ENCODE data around the gene MYCBPAP. TPM values are rescaled to one million over a fixed set of nuclear protein-coding genes. Genes with fewer than 3 reads are reported as not detected.

Gene MYCBPAP
- total RNA-seq, 1 donor from 2014 or later, result 2.0 TPM

DNA sequence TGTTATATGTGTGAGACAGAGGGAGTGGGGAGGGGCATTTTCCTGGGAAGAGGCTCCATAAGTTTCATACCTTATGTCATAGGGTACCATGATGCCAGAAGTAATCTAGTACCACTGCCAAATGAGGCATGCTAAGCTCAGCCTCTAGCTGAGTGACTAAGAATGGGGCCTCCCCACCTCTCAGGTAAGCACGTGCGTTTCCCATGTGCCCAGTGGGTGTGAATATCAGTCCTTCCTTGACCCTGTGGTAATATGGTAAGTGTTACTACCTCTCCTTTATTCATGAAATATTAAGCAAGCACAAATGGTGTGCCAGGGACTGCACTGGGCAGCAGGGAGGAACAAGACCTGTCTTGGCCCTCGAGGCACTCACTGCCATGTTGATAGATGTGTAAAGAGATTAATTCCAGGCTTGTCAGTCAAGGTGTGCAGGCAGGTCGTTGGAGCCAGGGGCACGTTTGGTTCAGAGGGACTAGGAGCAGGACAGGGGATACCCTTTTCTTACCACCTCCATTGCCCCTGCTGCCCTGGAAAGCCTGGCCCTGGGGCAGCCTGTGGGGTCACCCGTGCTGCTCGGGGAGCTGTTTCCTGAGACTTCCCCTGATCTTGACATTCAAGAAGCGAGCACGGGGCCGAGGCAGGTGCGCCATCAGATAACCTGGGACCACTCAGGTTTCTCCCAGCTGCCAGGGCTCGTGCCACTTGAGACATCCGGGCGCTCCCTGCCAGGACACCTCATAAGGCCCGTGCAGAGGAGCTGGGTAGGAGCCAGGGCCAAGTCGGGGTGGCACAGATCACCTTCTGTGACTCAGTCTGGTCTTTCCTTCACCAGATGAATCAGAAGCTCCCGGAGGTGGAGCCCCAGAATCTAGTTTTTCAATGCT is 20.8 kb upstream of the MYCBPAP start:
- no peak for DNase-seq

DNA sequence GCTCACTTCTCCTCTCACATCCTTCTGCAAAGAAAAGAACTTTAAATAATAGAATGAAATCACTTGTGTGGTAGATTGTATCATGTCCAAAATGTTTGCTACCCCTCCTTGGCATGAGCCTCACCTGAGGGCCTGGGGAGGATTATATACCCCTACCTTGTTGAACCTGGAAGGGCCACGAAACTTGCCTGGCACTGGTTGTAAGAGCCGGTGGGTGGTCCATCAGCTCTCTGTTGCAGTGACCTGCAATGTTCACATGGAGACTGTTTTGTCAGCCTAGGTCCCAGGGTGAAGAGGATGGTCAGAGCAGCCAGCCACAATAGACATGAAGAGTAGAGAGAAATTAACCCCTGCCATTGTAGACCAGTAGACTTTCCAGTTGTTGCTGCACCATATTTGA is 19.4 kb upstream of the MYCBPAP start:
- no peak for DNase-seq

GRCh38 chr17:50491505-50491904 is 16.7 kb upstream of the MYCBPAP start:
- DNase-seq, result no peak

GRCh38 chr17:50492214-50492613 is 16.0 kb upstream of the MYCBPAP start:
- no peak for DNase-seq

DNA sequence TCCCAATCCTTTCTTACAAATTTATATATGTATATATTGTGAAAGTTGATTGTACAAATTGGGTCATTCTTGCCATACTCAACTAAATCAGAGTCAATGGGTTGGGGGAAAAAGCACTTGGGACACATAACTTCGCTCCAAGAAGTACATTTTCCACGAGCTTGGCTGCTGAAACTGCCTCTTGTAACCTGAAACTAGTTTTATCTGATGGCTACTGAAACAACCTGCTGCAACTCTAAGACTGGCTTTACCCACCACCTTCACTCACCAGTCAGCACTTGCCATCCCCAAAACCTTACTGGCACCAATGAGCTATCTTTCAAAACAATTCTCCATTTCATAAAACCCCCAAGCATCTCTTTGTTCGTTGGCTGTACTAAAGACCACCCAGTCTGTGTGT is 14.5 kb upstream of the MYCBPAP start:
- DNase-seq, result no peak

DNA sequence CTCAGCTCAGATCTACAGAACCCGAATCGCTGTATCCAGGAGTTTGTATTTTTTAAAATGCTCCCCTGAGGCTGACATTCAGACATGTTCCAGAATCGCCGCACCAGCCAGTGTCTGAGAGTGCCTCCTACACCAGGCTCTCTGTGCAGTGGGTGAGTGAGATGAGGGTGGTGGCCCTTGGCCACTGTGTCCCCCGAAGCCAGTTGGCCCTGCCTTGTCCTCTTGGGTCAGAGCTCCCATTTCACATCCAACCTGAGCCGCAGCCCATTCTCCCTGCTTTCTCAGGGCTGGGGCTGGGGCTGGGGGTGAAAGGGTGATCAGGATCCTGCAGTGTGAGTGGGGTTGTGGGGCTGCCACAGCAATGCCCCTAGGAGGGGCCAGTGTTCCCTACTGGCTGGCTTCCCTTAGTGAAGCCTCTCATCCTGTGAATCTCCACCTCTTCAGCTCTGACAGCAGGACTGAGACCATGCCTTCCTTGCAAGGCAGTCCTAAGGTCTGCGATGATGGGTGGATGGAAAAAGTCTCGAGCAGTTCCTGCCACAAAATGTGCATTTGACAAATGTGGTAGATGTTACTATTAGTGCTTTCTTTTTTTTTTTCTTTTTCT is 12.9 kb upstream of the MYCBPAP start:
- DNase-seq, result no peak

- no peak for DNase-seq
Observed at GRCh38 chr17:50495918-50496317, 12.3 kb upstream of the MYCBPAP start.

- DNase-seq, result no peak
Observed at GRCh38 chr17:50498021-50498874, 10.0 kb upstream of the MYCBPAP start.

DNA sequence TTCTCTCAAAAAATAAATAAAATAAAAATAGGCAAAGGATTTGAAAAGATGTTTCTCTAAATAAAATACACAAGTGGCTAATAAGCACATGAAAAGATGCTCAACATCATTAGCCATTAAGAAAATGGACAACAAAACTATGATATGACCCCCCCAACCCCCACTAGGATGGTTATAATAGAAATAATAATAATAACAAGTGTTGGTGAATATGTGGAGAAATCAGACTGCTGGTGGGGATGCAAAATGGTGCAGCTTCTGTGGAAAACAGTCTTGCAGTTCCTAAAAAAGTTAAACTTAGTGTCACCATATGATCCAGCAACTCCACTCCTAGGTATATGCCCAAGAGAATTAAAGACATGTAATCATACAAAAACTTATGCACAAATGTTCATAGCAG is 9.0 kb upstream of the MYCBPAP start:
- DNase-seq, result no peak

DNA sequence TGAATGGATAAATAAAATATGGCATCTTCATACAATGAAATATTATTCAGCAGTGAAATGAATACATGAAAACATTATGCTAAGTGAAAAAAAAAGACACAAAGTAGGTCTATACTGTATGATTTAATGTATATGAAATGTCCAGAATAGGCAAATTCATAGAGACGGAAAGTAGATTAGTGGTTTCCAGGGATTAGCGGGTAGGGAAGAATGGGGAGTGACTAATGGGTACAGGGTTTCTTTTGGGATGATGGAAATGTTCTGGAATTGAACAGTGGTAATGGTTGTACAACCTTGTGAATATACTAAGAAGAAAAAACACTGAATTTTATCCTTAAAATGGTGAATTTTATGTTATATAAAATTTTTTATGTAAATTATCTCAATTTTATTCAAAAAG is 8.5 kb upstream of the MYCBPAP start:
- DNase-seq, result no peak

GRCh38 chr17:50501054-50501453 is 7.2 kb upstream of the MYCBPAP start:
- no peak for DNase-seq

- DNase-seq, result no peak
Observed at GRCh38 chr17:50502301-50502990, 5.8 kb upstream of the MYCBPAP start.

DNA sequence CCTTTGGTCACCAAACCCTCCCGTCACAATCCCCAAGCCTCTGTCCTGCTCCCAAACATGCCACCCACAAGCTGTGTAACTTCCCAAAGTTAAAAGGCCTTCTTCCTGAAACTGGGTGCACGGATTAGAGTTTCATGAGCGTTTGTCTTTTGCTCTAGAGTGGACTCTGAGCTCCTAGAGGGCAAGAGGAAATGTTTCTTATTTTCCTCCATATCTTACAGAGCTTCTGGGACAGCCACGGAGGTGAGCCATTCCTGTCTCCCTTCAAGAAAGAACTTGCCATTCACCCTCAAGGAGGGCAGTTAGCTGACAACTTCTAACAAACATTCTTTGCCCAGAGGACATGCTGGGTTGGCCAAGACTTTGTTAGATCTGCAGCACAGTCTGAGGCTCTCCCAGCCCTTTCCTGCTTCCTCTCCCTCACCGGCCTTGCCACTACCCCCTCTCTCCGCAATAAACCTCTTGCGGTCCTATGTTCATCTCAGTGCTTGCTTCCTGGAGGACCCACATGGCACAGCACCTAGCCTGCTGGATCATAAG is 2.6 kb upstream of the MYCBPAP start:
- DNase-seq, result no peak

DNA sequence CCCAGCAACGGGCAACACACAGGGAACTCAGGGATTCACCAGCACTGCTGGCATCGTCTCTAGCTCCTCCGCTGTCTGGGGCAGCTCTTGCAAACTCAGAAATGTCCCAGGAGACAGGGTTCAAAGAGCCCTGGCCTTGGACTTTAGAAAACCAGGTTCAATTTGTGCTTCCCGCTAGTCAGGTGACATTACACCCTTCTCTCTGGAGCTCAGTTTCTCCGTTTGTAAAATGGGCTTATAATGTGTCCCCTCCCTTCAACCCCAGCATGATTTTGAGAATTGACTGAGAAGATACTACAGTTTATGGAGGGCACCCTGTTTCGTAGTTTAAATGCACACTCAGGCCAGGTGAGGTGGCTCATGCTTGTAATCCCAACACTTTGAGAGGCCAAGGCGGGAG is 1.9 kb upstream of the MYCBPAP start:
- no peak for DNase-seq

DNA sequence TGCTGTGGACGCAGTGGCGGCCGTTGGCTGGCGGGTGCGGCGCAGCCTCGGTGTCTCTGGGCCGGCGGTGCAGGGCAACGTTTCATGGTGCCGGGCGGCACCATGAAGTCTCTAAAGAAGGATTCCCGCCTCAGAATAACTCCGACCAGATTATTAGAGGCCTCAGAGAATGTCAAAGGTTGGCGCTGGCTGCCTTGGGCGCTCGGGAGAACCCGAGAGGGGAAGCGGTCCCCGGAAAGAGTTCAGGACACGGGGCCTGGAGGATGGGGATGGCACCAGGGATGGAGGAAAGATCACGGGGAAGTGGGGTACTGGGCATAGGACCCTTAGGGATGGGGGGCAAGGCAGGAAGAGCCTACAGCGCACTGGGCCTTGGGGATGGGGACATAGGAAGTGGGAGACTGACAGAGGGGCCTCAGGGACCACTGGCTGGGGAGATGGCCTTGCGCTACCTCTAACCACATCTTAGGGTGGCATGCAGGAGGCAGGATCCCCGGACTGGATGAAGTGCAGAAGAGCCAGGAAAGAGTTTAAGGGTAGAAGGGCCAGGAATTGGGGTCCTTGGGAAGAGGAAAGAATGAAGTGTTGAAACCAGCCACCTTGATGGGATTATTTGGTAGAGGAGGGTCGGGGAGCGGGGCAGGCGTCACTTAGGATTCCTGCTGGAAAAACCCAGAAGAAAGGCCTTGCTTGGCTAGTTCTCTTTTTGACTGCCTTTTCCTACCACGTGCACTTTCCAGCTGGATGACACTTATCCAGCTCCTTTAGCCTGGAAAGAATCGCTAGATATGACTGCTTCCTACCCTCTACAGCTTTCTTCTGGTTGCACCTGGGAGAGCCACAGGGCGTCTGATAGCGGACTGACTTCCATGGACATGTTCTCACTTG is 578 bp downstream of the MYCBPAP start:
- no peak for DNase-seq

GRCh38 chr17:50511058-50511457 is 2.8 kb downstream of the MYCBPAP start:
- no peak for DNase-seq

GRCh38 chr17:50513495-50513894 is 5.3 kb downstream of the MYCBPAP start:
- DNase-seq, result no peak

DNA sequence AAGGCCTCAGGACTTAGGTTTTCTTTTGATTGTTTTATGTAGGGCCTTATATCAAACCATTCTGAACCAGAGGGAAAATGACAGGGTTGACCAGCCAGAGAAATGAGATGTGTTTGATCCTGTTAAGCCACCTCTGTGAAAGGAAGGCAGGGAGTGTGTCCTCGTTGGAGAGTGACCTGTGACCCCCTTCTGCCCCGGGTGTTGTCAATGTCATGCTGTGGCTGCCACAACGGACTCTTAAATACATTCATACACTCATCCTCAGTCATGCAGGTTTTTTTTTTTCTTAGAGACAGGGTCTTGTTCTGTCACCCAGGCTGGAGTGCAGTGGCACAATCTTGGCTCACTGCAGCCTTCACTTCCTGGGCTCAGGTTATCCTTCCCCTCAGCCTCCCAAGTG is 6.1 kb downstream of the MYCBPAP start:
- DNase-seq, result no peak

DNA sequence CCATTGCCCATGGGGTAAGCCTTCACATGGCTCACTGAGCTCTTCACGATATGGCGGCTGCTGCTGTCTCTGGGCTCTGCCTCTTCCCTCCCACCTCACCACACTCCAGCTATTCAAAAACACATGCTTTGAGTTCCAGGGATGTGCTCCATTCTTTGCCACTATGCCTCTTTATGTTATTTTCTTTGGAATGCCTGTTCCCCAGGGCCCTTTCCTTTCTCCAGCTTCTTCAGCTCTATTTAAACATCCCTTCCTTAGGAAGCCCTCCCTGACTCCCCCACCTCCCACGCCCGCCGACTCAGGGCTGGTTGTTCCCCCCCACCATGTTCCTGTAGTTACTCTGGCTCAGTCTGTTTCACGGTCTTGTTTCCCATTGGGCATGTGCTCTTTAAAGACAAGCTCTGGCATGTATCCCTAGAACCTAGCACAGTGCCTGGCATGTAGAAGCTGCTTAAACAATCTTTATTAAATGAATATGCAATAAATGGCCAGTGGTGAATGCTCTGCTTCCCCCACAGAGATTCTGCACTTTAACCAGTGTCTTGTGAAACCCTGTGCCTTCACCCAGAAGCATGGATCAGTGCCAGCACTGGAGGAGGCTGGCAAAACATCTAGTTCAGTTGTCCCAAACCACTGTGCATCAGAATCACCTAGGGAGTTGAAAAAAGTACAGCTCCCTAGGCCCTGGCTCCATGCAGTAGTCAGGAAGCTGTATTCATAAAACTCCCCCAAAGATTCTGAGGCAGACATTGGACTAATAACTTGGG is 6.9 kb downstream of the MYCBPAP start:
- no peak for DNase-seq

GRCh38 chr17:50517011-50517410 is 8.8 kb downstream of the MYCBPAP start:
- no peak for DNase-seq

Data from occipital lobe (tissue), 2 donors.